ENCODE measurements around the gene CEP164.
"Not testable (repeated sequence)": the region's sequence is repeated elsewhere in the genome, so short reads cannot be mapped to it uniquely, and the experiment has no call there.

The CEP164 gene

DNA sequence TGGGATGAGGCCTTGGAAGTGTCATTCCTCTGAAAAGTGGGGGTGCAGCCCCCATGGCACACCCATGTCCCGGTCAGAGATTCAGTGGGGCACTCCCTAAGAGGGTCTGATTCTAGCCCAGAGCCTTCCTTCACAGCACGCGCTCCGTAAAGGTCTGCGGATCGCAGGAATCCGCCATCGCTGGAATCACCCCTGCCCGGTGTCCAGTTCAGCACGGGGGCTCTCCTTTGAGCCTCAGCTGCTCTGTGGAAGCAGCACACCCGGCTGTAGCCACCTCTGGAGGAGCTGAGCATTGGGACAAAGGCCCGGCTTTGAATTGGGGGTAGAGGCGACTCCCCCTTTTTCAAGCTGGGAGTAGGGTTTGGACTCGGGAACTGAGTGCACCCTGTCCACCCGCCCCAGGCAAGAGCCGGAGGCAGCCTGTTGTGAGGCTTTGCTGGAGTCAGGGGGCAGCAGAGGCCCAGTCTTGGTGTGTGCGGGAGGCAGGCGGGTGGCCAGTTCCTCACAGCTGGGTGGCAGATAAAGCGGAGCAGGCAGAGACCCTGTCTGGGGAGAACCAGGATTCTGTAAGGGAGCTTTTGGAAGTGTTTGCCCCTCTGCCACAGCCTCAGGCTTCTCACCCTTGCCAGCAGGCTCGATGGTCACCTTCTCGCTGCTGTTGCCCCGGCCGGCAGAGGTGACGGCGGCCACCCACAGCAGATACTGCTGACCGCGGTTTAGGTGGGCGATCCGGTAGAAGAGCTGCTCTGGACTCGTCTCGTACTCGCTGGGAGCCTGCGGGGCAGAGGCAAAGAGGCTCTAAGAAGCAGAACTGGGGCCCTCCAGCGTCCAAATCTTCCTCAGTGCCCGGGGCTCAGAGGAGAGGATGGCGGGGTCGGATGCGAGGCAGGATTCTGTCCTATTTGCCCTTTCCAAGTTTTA, 115.9 kb downstream of the CEP164 start:
- peak; percentile 56 to 61 for DNase-seq

DNA sequence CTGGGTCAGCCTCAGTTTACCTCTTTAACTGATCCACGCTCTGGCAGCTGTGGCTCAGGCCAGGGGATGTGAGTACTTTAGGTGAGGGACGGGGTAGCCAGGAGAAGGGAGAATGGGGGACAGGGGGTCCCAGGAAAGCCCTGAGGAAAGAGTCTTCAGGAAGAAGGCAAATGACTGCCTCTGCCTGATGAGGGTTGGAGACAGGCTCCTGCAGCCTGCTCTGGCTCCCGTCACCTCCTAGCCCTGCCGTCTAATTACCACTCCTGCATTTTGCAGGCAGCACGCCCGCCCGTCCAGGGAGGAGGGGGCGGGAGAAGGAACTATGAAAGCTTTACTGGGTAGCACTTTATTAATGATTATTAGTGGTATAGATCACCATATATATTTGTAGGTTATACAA, 116.6 kb downstream of the CEP164 start:
- DNase-seq, result no peak

- no peak for DNase-seq
These were observed 117.3 kb downstream of the CEP164 start for GRCh38 chr11:117444711-117445658.

DNA sequence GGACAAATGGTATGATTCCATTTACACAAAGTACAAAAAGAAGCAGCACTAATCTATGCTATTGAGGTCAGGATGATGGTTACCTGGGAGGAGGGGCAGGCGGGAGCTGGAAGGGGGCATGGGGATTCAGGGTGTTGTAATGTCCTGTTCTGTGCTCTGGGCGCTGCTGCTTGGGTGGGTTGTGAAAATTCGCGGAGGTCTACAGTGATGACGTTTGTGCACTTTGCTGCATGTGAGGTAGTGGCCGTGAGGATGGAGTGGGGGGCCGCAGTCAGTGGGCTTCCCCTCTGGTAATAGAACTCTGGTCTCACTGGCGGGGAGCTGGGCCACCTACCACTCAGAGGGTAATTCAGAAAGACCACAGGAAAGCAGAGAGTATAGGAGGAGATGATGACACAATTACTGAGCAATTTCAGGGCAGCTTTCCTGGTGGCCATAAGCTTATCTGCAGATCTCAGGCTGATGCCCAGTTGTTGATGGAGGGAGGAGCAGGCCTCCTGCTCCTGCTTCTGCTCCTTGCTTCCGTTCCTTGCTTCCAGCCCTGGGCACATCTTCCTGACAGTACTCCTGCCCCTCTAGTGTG, 121.5 kb downstream of the CEP164 start:
- DNase-seq, result no peak

- no peak for DNase-seq
These were observed 126.4 kb downstream of the CEP164 start for GRCh38 chr11:117453886-117454563.

GRCh38 chr11:117454564-117454917, 126.9 kb downstream of the CEP164 start:
- no peak for DNase-seq

GRCh38 chr11:117456027-117456720, 128.5 kb downstream of the CEP164 start:
- DNase-seq, result no peak

GRCh38 chr11:117456721-117457029, 129.0 kb downstream of the CEP164 start:
- not testable (repeated sequence) for DNase-seq

DNA sequence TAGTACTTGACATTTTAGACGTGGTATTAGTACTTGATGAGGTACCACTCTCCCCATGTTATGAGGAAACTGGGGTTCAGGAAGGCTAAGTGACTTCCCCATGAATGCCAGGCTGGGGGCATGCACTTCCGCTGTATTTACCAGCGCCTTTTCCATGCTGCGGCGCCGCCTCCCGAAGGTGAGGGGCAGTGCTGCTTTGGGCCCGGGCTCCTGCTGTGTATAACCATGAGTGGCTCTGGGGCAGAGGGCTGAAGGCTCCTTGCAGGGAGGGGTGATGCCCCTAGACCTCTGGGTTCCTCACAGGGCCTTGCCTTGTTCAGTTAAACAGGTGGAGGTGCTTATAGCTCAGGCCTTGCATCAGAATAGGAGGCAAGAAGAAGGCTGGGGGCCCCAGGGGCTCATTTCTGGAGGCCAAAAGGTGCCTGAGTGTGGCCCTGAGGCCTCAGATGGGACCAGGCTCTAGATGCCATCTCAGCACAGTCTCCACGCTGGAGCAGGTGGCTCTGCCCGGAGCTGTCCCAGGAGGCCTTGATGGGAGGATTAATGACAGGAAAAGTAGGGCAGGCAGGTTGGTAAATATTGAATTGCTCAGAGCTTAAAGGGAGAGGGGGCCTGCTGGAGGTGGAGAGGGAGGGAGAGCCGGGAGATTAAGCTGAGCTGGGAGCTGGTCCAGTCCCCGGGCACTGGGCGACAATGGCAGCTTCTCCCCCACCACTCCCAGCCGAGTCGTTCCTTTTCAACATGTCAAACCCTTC, 129.6 kb downstream of the CEP164 start:
- peak; percentile 58 to 72 for DNase-seq

- DNase-seq, result peak; percentile 38 to 43
These were observed 130.2 kb downstream of the CEP164 start for GRCh38 chr11:117457835-117458234.

- peak; percentile 43 to 69 for DNase-seq
These were observed 130.8 kb downstream of the CEP164 start for GRCh38 chr11:117458275-117459122.

GRCh38 chr11:117459123-117459978, 131.7 kb downstream of the CEP164 start:
- DNase-seq, result no peak

DNA sequence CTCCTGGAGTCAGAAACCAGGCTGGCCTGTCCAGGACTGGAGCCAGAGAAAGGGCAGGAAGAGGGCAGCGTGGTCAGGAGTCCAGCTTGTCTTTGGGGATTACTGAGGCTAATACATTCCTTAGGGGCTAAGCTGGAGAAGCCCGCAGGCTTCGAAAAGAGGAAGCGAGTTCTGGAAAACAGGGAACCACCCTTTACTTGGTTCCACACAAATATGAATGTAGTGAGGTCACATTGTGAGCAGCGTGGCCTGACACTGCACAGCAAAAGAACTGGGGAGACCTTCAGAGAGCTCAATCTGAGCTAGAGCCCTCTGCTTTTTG, 132.3 kb downstream of the CEP164 start:
- DNase-seq, result no peak

- DNase-seq, result no peak
These were observed 133.9 kb downstream of the CEP164 start for GRCh38 chr11:117461396-117462182.

DNA sequence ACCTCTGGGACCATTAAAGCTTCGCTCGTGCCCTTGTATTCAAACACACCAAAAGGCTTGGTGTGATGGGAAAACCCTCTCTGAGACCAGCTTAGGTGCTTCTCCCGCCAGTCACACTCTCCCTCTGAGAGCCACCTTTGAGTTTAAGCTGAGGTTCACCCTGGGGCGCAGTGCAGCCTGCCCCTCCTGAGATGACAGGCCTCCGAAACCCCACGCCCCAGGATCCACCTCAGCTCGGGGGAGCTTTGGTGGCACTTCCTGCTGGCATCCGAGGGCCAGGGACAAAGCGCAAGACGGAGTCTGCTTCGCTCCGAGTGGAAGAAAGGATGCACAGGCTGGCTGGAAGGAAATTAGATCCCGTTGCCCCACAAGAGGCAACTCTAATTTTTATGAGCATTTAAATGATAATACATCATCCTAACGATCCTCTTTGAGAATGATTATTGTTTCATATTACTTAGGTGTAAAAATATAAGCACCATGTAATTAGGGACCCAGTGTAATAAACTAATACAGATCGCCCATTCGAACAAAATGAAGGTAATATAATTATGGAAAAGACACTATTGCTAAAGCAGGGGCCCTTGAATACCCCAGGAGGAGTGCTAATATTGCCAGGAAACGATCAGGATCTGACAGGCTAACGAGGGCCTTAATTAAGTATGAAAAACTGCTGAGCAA, 134.7 kb downstream of the CEP164 start:
- DNase-seq, result no peak

DNA sequence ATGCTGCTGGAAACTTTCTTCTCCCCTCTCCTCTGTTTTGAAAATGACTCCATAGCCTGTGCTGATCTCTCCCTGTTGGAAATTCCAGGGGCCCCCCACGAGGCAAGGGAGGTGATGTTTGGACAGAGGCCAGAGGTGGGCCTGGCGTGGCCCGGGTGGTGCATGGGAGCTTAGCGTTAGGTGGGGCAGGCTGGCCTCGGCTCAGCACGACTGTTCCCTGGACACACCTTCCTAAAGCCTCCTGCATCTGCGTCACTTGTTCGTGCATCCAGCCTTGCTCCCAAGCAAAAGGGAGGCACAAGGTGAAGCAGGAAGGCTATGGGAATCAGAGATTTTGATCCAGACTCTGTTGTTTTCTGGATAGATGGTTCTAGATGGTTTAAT, 135.2 kb downstream of the CEP164 start:
- no peak for DNase-seq

Measured in SHP77 (cell line).